Fibroblast of villous mesenchyme (primary cell): Measurements from ENCODE around the gene EDC3. TPM values are rescaled to one million over a fixed set of nuclear protein-coding genes. Genes with fewer than 3 reads are reported as not detected.
"Not testable (repeated sequence)": the region's sequence is repeated elsewhere in the genome, so short reads cannot be mapped to it uniquely, and the experiment has no call there.

Source experiments
- DNase-seq: peaks from one replicate; pipeline ENCODE4 v3.0.0-alpha.2; 2010; ENCODE audit warnings: low read depth
- H3K4me3 ChIP-seq: 2 replicates; pipeline ENCODE4 v1.5.1; 2011; ENCODE audit warnings: low read depth, mild to moderate bottlenecking, low read length
- CTCF ChIP-seq: IDR thresholded peaks from 2 replicates; pipeline ENCODE4 v1.5.1; 2012; ENCODE audit warnings: low read depth, mild to moderate bottlenecking, low read length; ENCODE audit not compliant: insufficient read depth
- total RNA-seq: library from RNA; depleted of rRNA; stranded (reverse); fragments of >200 nt; gene quantifications from 2 replicates; pipeline ENCODE4 v1.2.3, GENCODE V29; 2012

The EDC3 gene
- total RNA-seq, 1 donor, result 11.7 TPM

DNA sequence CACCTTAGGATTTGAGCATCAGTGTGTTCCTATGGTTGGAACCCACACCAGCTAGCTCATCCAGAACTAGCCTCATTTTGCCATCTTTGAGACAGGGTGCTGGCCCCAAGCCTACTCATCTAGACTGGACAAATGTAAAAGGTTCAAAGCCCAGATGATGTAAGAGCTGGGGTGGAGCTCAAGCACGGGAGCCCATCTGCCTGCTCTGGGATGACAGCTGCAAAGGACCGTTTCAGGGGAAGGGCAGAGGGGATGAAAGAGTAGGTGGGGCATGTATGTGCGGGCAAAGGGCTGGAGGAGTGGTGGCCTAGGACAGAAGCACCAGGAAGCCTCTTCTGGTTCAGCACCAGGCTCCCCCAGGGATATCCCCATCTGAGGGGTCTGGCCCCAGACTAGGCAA lies 64.4 kb downstream of the EDC3 start:
- no peak for TF ChIP-seq CTCF
- H3K4me3 ChIP-seq, result no peak overlapping the region
- no peak for DNase-seq

- no peak overlapping the region for H3K4me3 ChIP-seq
- no peak for TF ChIP-seq CTCF
- no peak for DNase-seq
Observed at GRCh38 chr15:74631087-74631385, 64.8 kb downstream of the EDC3 start.

- no peak for TF ChIP-seq CTCF
- no peak for DNase-seq
- no peak overlapping the region for H3K4me3 ChIP-seq
Observed at GRCh38 chr15:74630284-74631086, 65.3 kb downstream of the EDC3 start.

GRCh38 chr15:74629696-74630095 lies 66.1 kb downstream of the EDC3 start:
- not testable (repeated sequence) for DNase-seq, H3K4me3 ChIP-seq

DNA sequence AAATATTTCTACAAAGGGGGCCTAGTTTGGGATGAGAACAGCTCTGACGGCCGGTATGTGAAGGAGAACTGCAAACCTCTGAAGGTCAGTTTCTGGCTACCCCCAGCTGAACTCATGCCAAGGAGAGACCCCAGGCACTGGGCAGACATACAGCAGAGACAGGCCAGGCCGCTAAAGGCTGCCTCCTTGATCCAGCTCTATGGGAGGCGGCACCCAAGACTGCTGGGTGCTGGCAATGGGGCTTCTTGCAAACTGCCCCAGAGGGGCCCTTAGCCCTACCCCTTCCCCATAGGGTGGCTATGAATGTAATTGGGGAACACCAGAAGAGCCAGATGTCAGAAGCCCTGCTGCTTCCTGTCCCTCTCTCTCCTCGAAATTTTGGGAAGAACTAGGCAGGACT lies 66.9 kb downstream of the EDC3 start:
- H3K4me3 ChIP-seq, result no peak overlapping the region
- DNase-seq, result no peak
- no peak for TF ChIP-seq CTCF

GRCh38 chr15:74628199-74628598 lies 67.6 kb downstream of the EDC3 start:
- H3K4me3 ChIP-seq, result no peak overlapping the region
- no peak for DNase-seq
- no peak for TF ChIP-seq CTCF

DNA sequence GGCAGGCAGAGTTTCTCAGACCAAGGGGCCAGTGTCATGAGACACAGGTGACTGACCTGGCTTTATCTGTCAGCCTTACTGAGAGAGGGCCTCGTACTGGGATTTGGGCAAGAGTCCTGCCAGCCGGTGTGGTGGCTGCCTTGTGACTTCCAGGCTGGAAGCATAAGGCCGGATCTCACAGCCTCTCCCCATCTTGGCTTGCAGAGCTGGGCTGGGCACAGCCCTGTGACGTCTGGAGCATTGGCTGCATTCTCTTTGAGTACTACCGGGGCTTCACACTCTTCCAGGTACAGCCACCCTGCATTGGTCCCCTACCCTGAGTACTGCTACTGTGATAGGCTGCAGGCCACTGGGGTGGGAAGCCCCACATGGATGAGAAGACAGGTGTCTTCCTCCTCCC lies 68.1 kb downstream of the EDC3 start:
- no peak overlapping the region for H3K4me3 ChIP-seq
- TF ChIP-seq CTCF, result no peak
- no peak for DNase-seq
